HEK293 (cell line): ENCODE measurements around the gene RDH5.

ENCODE experiments used
- CTCF ChIA-PET: fragments of 350-600 bp; formaldehyde crosslinking; extraction: SDS; loops from one replicate; lab custom pipeline; 2021; ENCODE audit warnings: antibody characterized with exemption; lab: Yijun Ruan, JAX
- POLR2A ChIA-PET: fragments of 300-600 bp; formaldehyde crosslinking; extraction: SDS; loops from one replicate; lab custom pipeline; 2020; ENCODE audit warnings: antibody characterized with exemption, inconsistent platforms; lab: Yijun Ruan, JAX
- H3K27ac ChIP-seq: fragments of 200-500 bp; sonication (Bioruptor generic); 2 replicates; pipeline ENCODE4 v1.5.1; 2014; ENCODE audit warnings: low read depth, low read length, control low read depth, inconsistent platforms; ENCODE audit errors: extremely low read depth
- H3K36me3 ChIP-seq, 2 experiments: fragments of 200-500 bp in 1 of 2; sonication (Bioruptor generic) in 1 of 2; 1 replicate in 1 of 2; 2 replicates in 1 of 2; pipeline ENCODE4 v1.5.1; 2014 to 2017; ENCODE audit warnings: inconsistent platforms in 2 of 2, low read length in 2 of 2; ENCODE audit not compliant: control insufficient read depth in 2 of 2, insufficient read depth in 1 of 2
- H3K4me1 ChIP-seq: fragments of 200-500 bp; sonication (Bioruptor generic); 2 replicates; pipeline ENCODE4 v1.5.1; 2014; ENCODE audit warnings: mild to moderate bottlenecking, low read length, inconsistent platforms; ENCODE audit not compliant: control insufficient read depth, insufficient read depth
- H3K4me3 ChIP-seq: 2 replicates; pipeline ENCODE4 v1.5.1; 2011; ENCODE audit warnings: low read depth, mild to moderate bottlenecking, control low read depth, low read length, moderate library complexity
- H3K9me3 ChIP-seq: fragments of 200-500 bp; sonication (Bioruptor generic); 2 replicates; pipeline ENCODE4 v1.5.1; 2014; ENCODE audit warnings: low read depth, low read length, inconsistent platforms; ENCODE audit not compliant: control insufficient read depth, insufficient read depth
- EGR2 ChIP-seq: fragments of 450-650 bp; formaldehyde crosslinking; IDR thresholded peaks from 2 replicates; pipeline ENCODE4 v1.5.1; 2016; ENCODE audit warnings: low read depth, missing biosample characterization, missing genetic modification characterization
- GLI4 ChIP-seq: fragments of 450-650 bp; formaldehyde crosslinking; IDR thresholded peaks from 2 replicates; pipeline ENCODE4 v1.5.1; 2016; ENCODE audit warnings: missing biosample characterization, missing genetic modification characterization
- GLIS1 ChIP-seq: fragments of 450-650 bp; formaldehyde crosslinking; IDR thresholded peaks from 2 replicates; pipeline ENCODE4 v1.5.1; 2016; ENCODE audit warnings: missing biosample characterization, missing genetic modification characterization
- HOXA7 ChIP-seq: sonication (generic); formaldehyde crosslinking; IDR thresholded peaks from 2 replicates; pipeline ENCODE4 v1.8.1; 2022; ENCODE audit warnings: missing genetic modification reagents, borderline replicate concordance
- HOXD13 ChIP-seq: sonication (generic); formaldehyde crosslinking; IDR thresholded peaks from 2 replicates; pipeline ENCODE4 v1.8.0; 2022; ENCODE audit warnings: missing genetic modification reagents, borderline replicate concordance
- KLF8 ChIP-seq: fragments of 450-650 bp; formaldehyde crosslinking; IDR thresholded peaks from 2 replicates; pipeline ENCODE4 v1.5.1; 2016; ENCODE audit warnings: missing biosample characterization, missing genetic modification characterization
- MYNN ChIP-seq: fragments of 450-650 bp; formaldehyde crosslinking; IDR thresholded peaks from 2 replicates; pipeline ENCODE4 v1.5.1; 2016; ENCODE audit warnings: missing biosample characterization, missing genetic modification characterization, borderline replicate concordance
- OVOL3 ChIP-seq: fragments of 450-650 bp; formaldehyde crosslinking; IDR thresholded peaks from 2 replicates; pipeline ENCODE4 v1.5.1; 2016; ENCODE audit warnings: missing biosample characterization, missing genetic modification characterization
- PATZ1 ChIP-seq: fragments of 450-650 bp; formaldehyde crosslinking; IDR thresholded peaks from 2 replicates; pipeline ENCODE4 v1.5.1; 2016; ENCODE audit warnings: missing biosample characterization, missing genetic modification characterization
- SETDB1 ChIP-seq: IDR thresholded peaks from one replicate; pipeline ENCODE4 v1.6.1; 2017; ENCODE audit warnings: mild to moderate bottlenecking, low read length, moderate library complexity, mixed read lengths; ENCODE audit not compliant: insufficient read length
- SP7 ChIP-seq: fragments of 450-650 bp; formaldehyde crosslinking; IDR thresholded peaks from 2 replicates; pipeline ENCODE4 v1.5.1; 2016; ENCODE audit warnings: missing biosample characterization, missing genetic modification characterization
- ZBTB21 ChIP-seq: fragments of 450-650 bp; formaldehyde crosslinking; IDR thresholded peaks from 2 replicates; pipeline ENCODE4 v1.5.1; 2017; ENCODE audit warnings: missing biosample characterization, missing genetic modification characterization
- ZBTB8A ChIP-seq: fragments of 450-650 bp; formaldehyde crosslinking; IDR thresholded peaks from 2 replicates; pipeline ENCODE4 v1.5.1; 2016; ENCODE audit warnings: missing biosample characterization, missing genetic modification characterization
- ZFHX2 ChIP-seq: fragments of 450-650 bp; formaldehyde crosslinking; conservative IDR thresholded peaks from 2 replicates; pipeline ENCODE4 v1.5.1; 2016; ENCODE audit warnings: missing biosample characterization, missing genetic modification characterization
- ZNF16 ChIP-seq: fragments of 450-650 bp; formaldehyde crosslinking; IDR thresholded peaks from 2 replicates; pipeline ENCODE4 v1.5.1; 2016; ENCODE audit warnings: low read depth, missing biosample characterization, missing genetic modification characterization
- ZNF2 ChIP-seq: fragments of 450-650 bp; formaldehyde crosslinking; IDR thresholded peaks from 2 replicates; pipeline ENCODE4 v1.5.1; 2016; ENCODE audit warnings: missing biosample characterization, missing genetic modification characterization
- ZNF416 ChIP-seq: fragments of 450-650 bp; formaldehyde crosslinking; IDR thresholded peaks from 2 replicates; pipeline ENCODE4 v1.5.1; 2016; ENCODE audit warnings: missing biosample characterization, missing genetic modification characterization
- ZNF513 ChIP-seq: fragments of 450-650 bp; IDR thresholded peaks from 2 replicates; pipeline ENCODE4 v1.5.1; 2018; ENCODE audit warnings: missing biosample characterization, missing genetic modification characterization
- ZNF549 ChIP-seq: fragments of 450-650 bp; IDR thresholded peaks from 2 replicates; pipeline ENCODE4 v1.5.1; 2018; ENCODE audit warnings: missing biosample characterization, missing genetic modification characterization, mild to moderate bottlenecking, inconsistent platforms, moderate library complexity
- ZNF585B ChIP-seq: fragments of 450-650 bp; formaldehyde crosslinking; IDR thresholded peaks from 2 replicates; pipeline ENCODE4 v1.5.1; 2016; ENCODE audit warnings: missing biosample characterization, missing genetic modification characterization
- ZNF747 ChIP-seq: fragments of 450-650 bp; formaldehyde crosslinking; IDR thresholded peaks from 2 replicates; pipeline ENCODE4 v1.5.1; 2016; ENCODE audit warnings: missing biosample characterization, missing genetic modification characterization
- ZNF776 ChIP-seq: fragments of 450-650 bp; formaldehyde crosslinking; IDR thresholded peaks from 2 replicates; pipeline ENCODE4 v1.5.0; 2017; ENCODE audit warnings: missing biosample characterization, missing genetic modification characterization, borderline replicate concordance
- ZNF837 ChIP-seq: fragments of 450-650 bp; formaldehyde crosslinking; IDR thresholded peaks from 2 replicates; pipeline ENCODE4 v1.5.1; 2016; ENCODE audit warnings: missing biosample characterization, missing genetic modification characterization
- TF ChIP-seq, protein P1 (sequence below): fragments of 450-650 bp; formaldehyde crosslinking; IDR thresholded peaks from 2 replicates; pipeline ENCODE4 v1.5.1; 2016; ENCODE audit warnings: missing biosample characterization, missing genetic modification characterization, borderline replicate concordance
- TF ChIP-seq, protein P2 (sequence below): fragments of 450-650 bp; formaldehyde crosslinking; IDR thresholded peaks from 2 replicates; pipeline ENCODE4 v1.5.1; 2016; ENCODE audit warnings: missing biosample characterization, missing genetic modification characterization, low read depth

The RDH5 gene

DNA sequence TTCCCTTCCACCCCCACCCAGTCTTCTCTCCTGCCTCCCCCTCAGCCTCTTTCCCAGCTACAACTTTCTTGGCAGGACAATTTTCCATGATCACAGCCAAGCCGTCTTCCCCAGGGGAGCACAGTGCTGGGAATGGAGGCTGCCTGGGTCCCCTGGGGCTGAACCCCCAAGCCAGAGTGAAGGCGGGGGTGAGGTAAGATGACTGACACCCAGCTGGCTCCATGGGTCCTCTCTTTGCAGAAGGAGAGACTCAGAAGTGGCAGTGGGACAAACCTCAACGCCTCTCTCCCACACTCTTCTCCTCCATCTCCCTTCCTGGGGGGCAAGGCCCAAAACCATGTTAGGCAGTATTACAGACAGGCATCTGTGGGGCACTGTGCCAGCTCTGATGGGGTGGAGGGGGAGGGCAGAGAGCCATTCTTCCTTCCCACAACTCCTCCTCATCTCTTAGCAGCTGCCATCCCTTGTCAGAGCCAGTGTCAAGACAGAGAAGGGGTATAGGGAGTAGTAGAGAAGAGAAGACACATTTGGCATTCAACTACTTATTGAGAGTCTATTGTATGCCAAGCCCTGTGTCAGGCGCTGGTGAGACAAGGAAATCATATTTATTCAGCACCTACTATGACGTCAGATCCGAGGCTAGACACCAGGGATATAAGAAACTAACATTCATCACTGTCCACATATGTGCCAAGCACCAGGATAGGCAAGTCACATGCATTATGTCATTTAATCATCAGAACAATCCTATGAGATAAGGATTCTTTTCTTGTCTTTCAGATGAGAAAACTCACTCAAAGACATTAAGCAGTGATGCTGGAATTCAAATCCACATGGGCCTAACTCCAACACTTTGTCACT, 16.1 kb upstream of the RDH5 start:
- ChIA-PET POLR2A (interaction anchor here (0.6 kb wide), 1 partner anchor 9 kb away, joined by 3 read pairs; no protein-coding TSS in a partner anchor), CTCF (interaction anchor here (0.5 to 2.9 kb wide), 8 partner anchors 15 to 1864 kb away, joined by 3 to 16 read pairs (median 4); no protein-coding TSS in a partner anchor)
- Histone ChIP-seq H3K36me3 (no peaks in the 10 kb centered on the region), H3K9me3 (no peaks in the 10 kb centered on the region), H3K4me1 (no peaks in the 10 kb centered on the region; the same call in 1 of the 2 replicates), H3K4me3 (no peak overlapping the region), H3K27ac (no peak overlapping the region)
- no peak for TF ChIP-seq OVOL3 (tag by site-specific recombination)
- TF ChIP-seq, protein P1, sequence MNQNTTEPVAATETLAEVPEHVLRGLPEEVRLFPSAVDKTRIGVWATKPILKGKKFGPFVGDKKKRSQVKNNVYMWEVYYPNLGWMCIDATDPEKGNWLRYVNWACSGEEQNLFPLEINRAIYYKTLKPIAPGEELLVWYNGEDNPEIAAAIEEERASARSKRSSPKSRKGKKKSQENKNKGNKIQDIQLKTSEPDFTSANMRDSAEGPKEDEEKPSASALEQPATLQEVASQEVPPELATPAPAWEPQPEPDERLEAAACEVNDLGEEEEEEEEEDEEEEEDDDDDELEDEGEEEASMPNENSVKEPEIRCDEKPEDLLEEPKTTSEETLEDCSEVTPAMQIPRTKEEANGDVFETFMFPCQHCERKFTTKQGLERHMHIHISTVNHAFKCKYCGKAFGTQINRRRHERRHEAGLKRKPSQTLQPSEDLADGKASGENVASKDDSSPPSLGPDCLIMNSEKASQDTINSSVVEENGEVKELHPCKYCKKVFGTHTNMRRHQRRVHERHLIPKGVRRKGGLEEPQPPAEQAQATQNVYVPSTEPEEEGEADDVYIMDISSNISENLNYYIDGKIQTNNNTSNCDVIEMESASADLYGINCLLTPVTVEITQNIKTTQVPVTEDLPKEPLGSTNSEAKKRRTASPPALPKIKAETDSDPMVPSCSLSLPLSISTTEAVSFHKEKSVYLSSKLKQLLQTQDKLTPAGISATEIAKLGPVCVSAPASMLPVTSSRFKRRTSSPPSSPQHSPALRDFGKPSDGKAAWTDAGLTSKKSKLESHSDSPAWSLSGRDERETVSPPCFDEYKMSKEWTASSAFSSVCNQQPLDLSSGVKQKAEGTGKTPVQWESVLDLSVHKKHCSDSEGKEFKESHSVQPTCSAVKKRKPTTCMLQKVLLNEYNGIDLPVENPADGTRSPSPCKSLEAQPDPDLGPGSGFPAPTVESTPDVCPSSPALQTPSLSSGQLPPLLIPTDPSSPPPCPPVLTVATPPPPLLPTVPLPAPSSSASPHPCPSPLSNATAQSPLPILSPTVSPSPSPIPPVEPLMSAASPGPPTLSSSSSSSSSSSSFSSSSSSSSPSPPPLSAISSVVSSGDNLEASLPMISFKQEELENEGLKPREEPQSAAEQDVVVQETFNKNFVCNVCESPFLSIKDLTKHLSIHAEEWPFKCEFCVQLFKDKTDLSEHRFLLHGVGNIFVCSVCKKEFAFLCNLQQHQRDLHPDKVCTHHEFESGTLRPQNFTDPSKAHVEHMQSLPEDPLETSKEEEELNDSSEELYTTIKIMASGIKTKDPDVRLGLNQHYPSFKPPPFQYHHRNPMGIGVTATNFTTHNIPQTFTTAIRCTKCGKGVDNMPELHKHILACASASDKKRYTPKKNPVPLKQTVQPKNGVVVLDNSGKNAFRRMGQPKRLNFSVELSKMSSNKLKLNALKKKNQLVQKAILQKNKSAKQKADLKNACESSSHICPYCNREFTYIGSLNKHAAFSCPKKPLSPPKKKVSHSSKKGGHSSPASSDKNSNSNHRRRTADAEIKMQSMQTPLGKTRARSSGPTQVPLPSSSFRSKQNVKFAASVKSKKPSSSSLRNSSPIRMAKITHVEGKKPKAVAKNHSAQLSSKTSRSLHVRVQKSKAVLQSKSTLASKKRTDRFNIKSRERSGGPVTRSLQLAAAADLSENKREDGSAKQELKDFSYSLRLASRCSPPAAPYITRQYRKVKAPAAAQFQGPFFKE (tag by site-specific recombination) = no peak
- no peak for TF ChIP-seq HOXA7 (CRISPR knock-in tag)
- no peak for TF ChIP-seq SETDB1
- no peak for TF ChIP-seq ZNF2 (tag by site-specific recombination)
- no peak for TF ChIP-seq ZNF416 (tag by site-specific recombination)
- TF ChIP-seq ZNF585B (tag by site-specific recombination) = no peak
- no peak for TF ChIP-seq PATZ1 (tag by site-specific recombination)
- TF ChIP-seq ZNF513 (tag by site-specific recombination) = no peak
- TF ChIP-seq ZNF776 = no peak
- no peak for TF ChIP-seq ZBTB21 (tag by site-specific recombination)
- TF ChIP-seq KLF8 (tag by site-specific recombination) = no peak
- no peak for TF ChIP-seq GLI4 (tag by site-specific recombination)
- no peak for TF ChIP-seq ZNF549
- TF ChIP-seq EGR2 (tag by site-specific recombination) = peak; percentile 41; the same call in 1 of the 2 replicates
- TF ChIP-seq SP7 (tag by site-specific recombination) = no peak
- TF ChIP-seq ZNF837 (tag by site-specific recombination) = no peak
- TF ChIP-seq ZBTB8A (tag by site-specific recombination) = no peak
- TF ChIP-seq ZNF747 (tag by site-specific recombination) = no peak
- no peak for TF ChIP-seq HOXD13 (CRISPR knock-in tag)
- peak; percentile 75 for TF ChIP-seq GLIS1 (tag by site-specific recombination)
- TF ChIP-seq, protein P2, sequence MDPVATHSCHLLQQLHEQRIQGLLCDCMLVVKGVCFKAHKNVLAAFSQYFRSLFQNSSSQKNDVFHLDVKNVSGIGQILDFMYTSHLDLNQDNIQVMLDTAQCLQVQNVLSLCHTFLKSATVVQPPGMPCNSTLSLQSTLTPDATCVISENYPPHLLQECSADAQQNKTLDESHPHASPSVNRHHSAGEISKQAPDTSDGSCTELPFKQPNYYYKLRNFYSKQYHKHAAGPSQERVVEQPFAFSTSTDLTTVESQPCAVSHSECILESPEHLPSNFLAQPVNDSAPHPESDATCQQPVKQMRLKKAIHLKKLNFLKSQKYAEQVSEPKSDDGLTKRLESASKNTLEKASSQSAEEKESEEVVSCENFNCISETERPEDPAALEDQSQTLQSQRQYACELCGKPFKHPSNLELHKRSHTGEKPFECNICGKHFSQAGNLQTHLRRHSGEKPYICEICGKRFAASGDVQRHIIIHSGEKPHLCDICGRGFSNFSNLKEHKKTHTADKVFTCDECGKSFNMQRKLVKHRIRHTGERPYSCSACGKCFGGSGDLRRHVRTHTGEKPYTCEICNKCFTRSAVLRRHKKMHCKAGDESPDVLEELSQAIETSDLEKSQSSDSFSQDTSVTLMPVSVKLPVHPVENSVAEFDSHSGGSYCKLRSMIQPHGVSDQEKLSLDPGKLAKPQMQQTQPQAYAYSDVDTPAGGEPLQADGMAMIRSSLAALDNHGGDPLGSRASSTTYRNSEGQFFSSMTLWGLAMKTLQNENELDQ (tag by site-specific recombination) = no peak
- TF ChIP-seq ZNF16 (tag by site-specific recombination) = no peak
- no peak for TF ChIP-seq MYNN (tag by site-specific recombination)
- peak; percentile 66 for TF ChIP-seq ZFHX2
